Loucy (cell line): Measurements from ENCODE around the gene ACVR1B.

Experiments
- H2AFZ ChIP-seq: fragments of 200-600 bp; sonication (generic); 2 replicates; pipeline ENCODE4 v1.6.0; 2016; ENCODE audit warnings: antibody characterized with exemption, mild to moderate bottlenecking, low read length, moderate library complexity
- H3F3A ChIP-seq: fragments of 200-600 bp; 2 replicates; pipeline ENCODE4 v1.6.0; 2016; ENCODE audit warnings: antibody characterized with exemption, low read depth, mild to moderate bottlenecking
- H3K27me3 ChIP-seq: fragments of 200-600 bp; sonication (generic); 2 replicates; pipeline ENCODE4 v1.6.1; 2014; ENCODE audit warnings: low read length, mild to moderate bottlenecking; ENCODE audit not compliant: insufficient read depth, poor library complexity, severe bottlenecking
- H3K36me3 ChIP-seq: fragments of 200-600 bp; sonication (generic); 2 replicates; pipeline ENCODE4 v1.6.1; 2016; ENCODE audit warnings: low read length; ENCODE audit not compliant: insufficient read depth
- H3K4me1 ChIP-seq: fragments of 200-600 bp; sonication (generic); 2 replicates; pipeline ENCODE4 v1.5.1; 2014; ENCODE audit warnings: low read length, mild to moderate bottlenecking; ENCODE audit not compliant: insufficient read depth, poor library complexity, severe bottlenecking
- H3K4me2 ChIP-seq: fragments of 200-600 bp; sonication (generic); 2 replicates; pipeline ENCODE4 v1.6.0; 2014; ENCODE audit warnings: antibody characterized with exemption, low read length, low read depth, mild to moderate bottlenecking; ENCODE audit not compliant: poor library complexity, severe bottlenecking
- H3K4me3 ChIP-seq: fragments of 200-600 bp; sonication (generic); 2 replicates; pipeline ENCODE4 v1.5.1; 2014; ENCODE audit warnings: low read length, mild to moderate bottlenecking, mixed read lengths; ENCODE audit not compliant: poor library complexity, severe bottlenecking
- H3K79me2 ChIP-seq: fragments of 200-600 bp; sonication (generic); 2 replicates; pipeline ENCODE4 v1.6.1; 2014; ENCODE audit warnings: low read length; ENCODE audit not compliant: insufficient read depth
- H3K9ac ChIP-seq: fragments of 200-600 bp; sonication (generic); 2 replicates; pipeline ENCODE4 v1.6.0; 2014; ENCODE audit warnings: mild to moderate bottlenecking, low read depth, low read length, moderate library complexity; ENCODE audit not compliant: poor library complexity, severe bottlenecking
- H3K9me2 ChIP-seq: fragments of 200-600 bp; sonication (generic); replicated peaks from 2 replicates; pipeline ENCODE4 v1.6.1; 2016; ENCODE audit warnings: low read depth, low read length, mixed read lengths
- H3K9me3 ChIP-seq: fragments of 200-600 bp; sonication (generic); 2 replicates; pipeline ENCODE4 v1.6.1; 2014; ENCODE audit warnings: mild to moderate bottlenecking, antibody characterized with exemption, low read length, low read depth; ENCODE audit not compliant: insufficient read depth
- H4K20me1 ChIP-seq: fragments of 200-600 bp; sonication (generic); 2 replicates; pipeline ENCODE4 v1.6.0; 2014; ENCODE audit warnings: antibody characterized with exemption, low read length, mild to moderate bottlenecking; ENCODE audit not compliant: insufficient read depth, poor library complexity, severe bottlenecking
- EZH2phosphoT487 ChIP-seq: fragments of 200-600 bp; IDR thresholded peaks from 2 replicates; pipeline ENCODE4 v1.6.1; 2018; ENCODE audit warnings: antibody characterized with exemption, mild to moderate bottlenecking, moderate library complexity, borderline replicate concordance
- TF ChIP-seq, protein P1 (sequence below): fragments of 200-600 bp; sonication (generic); conservative IDR thresholded peaks from 2 replicates; pipeline ENCODE4 v1.5.1; 2014; ENCODE audit warnings: mild to moderate bottlenecking, antibody characterized with exemption, low read length

Gene ACVR1B

GRCh38 chr12:51923506-51924365 lies 27.8 kb upstream of the ACVR1B start:
- H4K20me1 ChIP-seq, result no peaks in the 10 kb centered on the region
- H3F3A ChIP-seq, result no peaks in the 10 kb centered on the region
- H3K36me3 ChIP-seq, result no peaks in the 10 kb centered on the region
- H3K4me3 ChIP-seq, result no peak overlapping the region
- no peak overlapping the region for H3K9ac ChIP-seq
- TF ChIP-seq, protein P1, sequence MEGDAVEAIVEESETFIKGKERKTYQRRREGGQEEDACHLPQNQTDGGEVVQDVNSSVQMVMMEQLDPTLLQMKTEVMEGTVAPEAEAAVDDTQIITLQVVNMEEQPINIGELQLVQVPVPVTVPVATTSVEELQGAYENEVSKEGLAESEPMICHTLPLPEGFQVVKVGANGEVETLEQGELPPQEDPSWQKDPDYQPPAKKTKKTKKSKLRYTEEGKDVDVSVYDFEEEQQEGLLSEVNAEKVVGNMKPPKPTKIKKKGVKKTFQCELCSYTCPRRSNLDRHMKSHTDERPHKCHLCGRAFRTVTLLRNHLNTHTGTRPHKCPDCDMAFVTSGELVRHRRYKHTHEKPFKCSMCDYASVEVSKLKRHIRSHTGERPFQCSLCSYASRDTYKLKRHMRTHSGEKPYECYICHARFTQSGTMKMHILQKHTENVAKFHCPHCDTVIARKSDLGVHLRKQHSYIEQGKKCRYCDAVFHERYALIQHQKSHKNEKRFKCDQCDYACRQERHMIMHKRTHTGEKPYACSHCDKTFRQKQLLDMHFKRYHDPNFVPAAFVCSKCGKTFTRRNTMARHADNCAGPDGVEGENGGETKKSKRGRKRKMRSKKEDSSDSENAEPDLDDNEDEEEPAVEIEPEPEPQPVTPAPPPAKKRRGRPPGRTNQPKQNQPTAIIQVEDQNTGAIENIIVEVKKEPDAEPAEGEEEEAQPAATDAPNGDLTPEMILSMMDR, result peak; percentile 79
- TF ChIP-seq EZH2phosphoT487, result no peak
- H3K9me3 ChIP-seq, result no peaks in the 10 kb centered on the region
- H3K79me2 ChIP-seq, result no peaks in the 10 kb centered on the region
- H3K4me1 ChIP-seq, result peaks cover 20% of the 10 kb centered on the region
- H2AFZ ChIP-seq, result no peak overlapping the region
- no peaks in the 10 kb centered on the region for H3K9me2 ChIP-seq
- H3K27me3 ChIP-seq, result no peaks in the 10 kb centered on the region
- no peak overlapping the region for H3K4me2 ChIP-seq

GRCh38 chr12:51924551-51925319 lies 26.8 kb upstream of the ACVR1B start:
- Histone ChIP-seq H3K9ac (no peak overlapping the region), H3K36me3 (no peaks in the 10 kb centered on the region), H3K9me3 (no peaks in the 10 kb centered on the region), H3K79me2 (no peaks in the 10 kb centered on the region), H3K4me2 (no peak overlapping the region), H3K4me1 (peaks cover 20% of the 10 kb centered on the region), H4K20me1 (no peaks in the 10 kb centered on the region), H3K27me3 (no peaks in the 10 kb centered on the region), H2AFZ (no peak overlapping the region), H3F3A (no peaks in the 10 kb centered on the region), H3K9me2 (no peaks in the 10 kb centered on the region), H3K4me3 (no peak overlapping the region)
- TF ChIP-seq EZH2phosphoT487, result no peak
- TF ChIP-seq, protein P1, result no peak

GRCh38 chr12:51925346-51926063 lies 26.0 kb upstream of the ACVR1B start:
- no peaks in the 10 kb centered on the region for H3K79me2 ChIP-seq
- 0 out of 2 replicates have a peak overlapping the region, but pooled peaks have one; percentile 31 for H2AFZ ChIP-seq
- H3F3A ChIP-seq, result no peaks in the 10 kb centered on the region
- TF ChIP-seq, protein P1, result no peak
- no peak for TF ChIP-seq EZH2phosphoT487
- peaks cover 20% of the 10 kb centered on the region for H3K4me1 ChIP-seq
- H3K36me3 ChIP-seq, result no peaks in the 10 kb centered on the region
- no peaks in the 10 kb centered on the region for H3K27me3 ChIP-seq
- H3K9ac ChIP-seq, result no peak overlapping the region
- no peaks in the 10 kb centered on the region for H3K9me3 ChIP-seq
- no peaks in the 10 kb centered on the region for H3K9me2 ChIP-seq
- no peak overlapping the region for H3K4me2 ChIP-seq
- H4K20me1 ChIP-seq, result no peaks in the 10 kb centered on the region
- no peak overlapping the region for H3K4me3 ChIP-seq
